ENCODE results near the gene MAP1A. TPM values are rescaled to one million over a fixed set of nuclear protein-coding genes. Genes with fewer than 3 reads are reported as not detected.

The MAP1A gene
- total RNA-seq, 1 donor from 2014 or later = 4.0 TPM

DNA sequence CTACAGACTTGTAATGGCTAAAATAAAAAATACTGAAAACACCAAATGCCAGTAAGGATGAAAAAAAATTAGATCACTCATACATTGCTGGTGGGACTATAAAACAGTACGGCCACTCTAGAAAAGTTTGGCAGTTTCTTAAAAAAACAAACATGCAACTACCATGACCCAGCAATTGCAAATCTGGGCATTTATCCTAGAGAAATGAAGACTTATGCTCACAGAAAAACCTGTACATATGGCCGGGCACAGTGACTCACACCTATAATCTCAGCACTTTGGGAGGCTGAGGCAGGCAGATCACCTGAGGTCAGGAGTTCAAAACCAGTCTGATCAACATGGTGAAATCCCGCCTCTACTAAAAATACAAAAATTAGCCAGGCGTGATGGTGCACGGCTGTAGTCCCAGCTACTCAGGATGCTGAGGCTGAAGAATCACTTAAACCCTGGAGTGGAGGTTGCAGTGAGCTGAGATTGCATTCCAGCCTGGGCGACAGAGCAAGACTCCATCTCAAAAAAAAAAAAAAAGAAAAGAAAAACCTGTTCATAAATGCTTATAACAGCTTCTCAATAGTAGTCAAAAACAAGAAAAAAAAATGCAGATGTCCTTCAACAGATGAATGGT is 30.0 kb upstream of the MAP1A start:
- Histone ChIP-seq H3K27me3 (no peaks in the 10 kb centered on the region), H3K9me3 (ENCODE audit: low read depth) (no peaks in the 10 kb centered on the region), H3K4me2 (no peak overlapping the region), H3K27ac (no peak overlapping the region), H3K4me1 (peaks cover 6% of the 10 kb centered on the region), H3K79me2 (ENCODE audit: low read depth) (peaks cover 65% of the 10 kb centered on the region), H3K9ac (no peak overlapping the region), H3K4me3 (no peak overlapping the region), H3K36me3 (no peaks in the 10 kb centered on the region), H2AFZ (replicated peaks) (no peak overlapping the region), H4K20me1 (ENCODE audit: low read depth) (no peaks in the 10 kb centered on the region), H3F3A (ENCODE audit: low read depth) (peaks cover 7% of the 10 kb centered on the region)
- no peak for DNase-seq (ENCODE audit: low spot score)
- Mint-ChIP-seq H3K27ac (no peak overlapping the region), H3K27me3 (ENCODE audit: insufficient read depth, low read depth) (no peaks in the 10 kb centered on the region), H3K4me1 (peaks cover 16% of the 10 kb centered on the region), H3K4me3 (no peak overlapping the region), H3K36me3 (peaks cover 46% of the 10 kb centered on the region), H3K9me3 (no peaks in the 10 kb centered on the region)
- TF ChIP-seq EZH2 (IDR thresholded peaks at IDR 0.05) (no peak), EZH2phosphoT487 (IDR thresholded peaks at IDR 0.05) (no peak)
- TF ChIP-seq, protein P1, sequence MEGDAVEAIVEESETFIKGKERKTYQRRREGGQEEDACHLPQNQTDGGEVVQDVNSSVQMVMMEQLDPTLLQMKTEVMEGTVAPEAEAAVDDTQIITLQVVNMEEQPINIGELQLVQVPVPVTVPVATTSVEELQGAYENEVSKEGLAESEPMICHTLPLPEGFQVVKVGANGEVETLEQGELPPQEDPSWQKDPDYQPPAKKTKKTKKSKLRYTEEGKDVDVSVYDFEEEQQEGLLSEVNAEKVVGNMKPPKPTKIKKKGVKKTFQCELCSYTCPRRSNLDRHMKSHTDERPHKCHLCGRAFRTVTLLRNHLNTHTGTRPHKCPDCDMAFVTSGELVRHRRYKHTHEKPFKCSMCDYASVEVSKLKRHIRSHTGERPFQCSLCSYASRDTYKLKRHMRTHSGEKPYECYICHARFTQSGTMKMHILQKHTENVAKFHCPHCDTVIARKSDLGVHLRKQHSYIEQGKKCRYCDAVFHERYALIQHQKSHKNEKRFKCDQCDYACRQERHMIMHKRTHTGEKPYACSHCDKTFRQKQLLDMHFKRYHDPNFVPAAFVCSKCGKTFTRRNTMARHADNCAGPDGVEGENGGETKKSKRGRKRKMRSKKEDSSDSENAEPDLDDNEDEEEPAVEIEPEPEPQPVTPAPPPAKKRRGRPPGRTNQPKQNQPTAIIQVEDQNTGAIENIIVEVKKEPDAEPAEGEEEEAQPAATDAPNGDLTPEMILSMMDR (IDR thresholded peaks at IDR 0.05) = no peak

DNA sequence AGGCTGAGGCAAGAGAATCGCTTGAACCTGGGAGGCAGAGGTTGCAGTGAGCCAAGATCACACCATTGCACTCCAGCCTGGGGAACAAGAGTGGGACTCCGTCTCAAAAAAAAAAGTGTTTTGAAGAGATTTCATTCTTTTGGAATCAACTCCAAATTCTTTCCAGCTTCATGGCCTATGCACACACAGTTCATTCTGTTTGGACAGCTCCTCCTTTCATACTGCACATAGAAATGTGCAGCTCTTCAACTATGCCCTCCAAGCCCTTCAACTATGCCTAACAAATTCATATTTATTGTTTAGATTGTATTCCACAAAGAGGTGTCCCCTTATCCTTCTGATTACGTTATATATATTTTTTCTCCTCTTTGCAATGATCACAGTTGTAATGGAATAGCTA is 28.6 kb upstream of the MAP1A start:
- Histone ChIP-seq H2AFZ (replicated peaks) (no peak overlapping the region), H3K9me3 (ENCODE audit: low read depth) (no peaks in the 10 kb centered on the region), H3K4me3 (no peak overlapping the region), H3K36me3 (no peaks in the 10 kb centered on the region), H3K4me2 (no peak overlapping the region), H3F3A (ENCODE audit: low read depth) (peaks cover 18% of the 10 kb centered on the region), H3K27ac (no peak overlapping the region), H3K27me3 (no peaks in the 10 kb centered on the region), H3K79me2 (ENCODE audit: low read depth) (peaks cover 61% of the 10 kb centered on the region), H3K9ac (no peak overlapping the region), H4K20me1 (ENCODE audit: low read depth) (no peaks in the 10 kb centered on the region), H3K4me1 (peaks cover 6% of the 10 kb centered on the region)
- Mint-ChIP-seq H3K27ac (no peak overlapping the region), H3K9me3 (no peaks in the 10 kb centered on the region), H3K36me3 (peaks cover 38% of the 10 kb centered on the region), H3K4me3 (no peak overlapping the region), H3K27me3 (ENCODE audit: insufficient read depth, low read depth) (peaks cover 6% of the 10 kb centered on the region), H3K4me1 (peaks cover 26% of the 10 kb centered on the region)
- TF ChIP-seq EZH2phosphoT487 (IDR thresholded peaks at IDR 0.05) = no peak
- no peak for DNase-seq (ENCODE audit: low spot score)

DNA sequence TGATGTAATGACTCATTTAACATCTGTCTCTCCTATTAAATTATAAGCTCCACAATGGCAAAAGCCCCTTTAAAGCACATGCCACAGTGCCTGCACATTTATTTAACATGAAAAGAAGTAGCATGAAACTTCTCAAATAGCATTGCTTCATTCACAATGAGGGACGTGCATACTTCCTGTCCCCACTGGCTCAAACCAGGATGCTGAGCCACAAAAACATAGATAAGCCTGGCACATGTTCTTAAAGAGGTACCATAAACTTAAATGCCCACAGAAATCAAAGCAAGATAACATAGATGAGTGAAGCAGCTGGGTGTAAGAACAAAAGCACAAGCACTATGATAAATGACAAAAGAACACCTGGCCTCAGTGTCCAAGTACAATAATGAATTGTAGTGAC is 28.2 kb upstream of the MAP1A start:
- peaks cover 34% of the 10 kb centered on the region for H3K36me3 Mint-ChIP-seq
- no peak overlapping the region for H3K27ac ChIP-seq
- TF ChIP-seq EZH2 (IDR thresholded peaks at IDR 0.05) (no peak), EZH2phosphoT487 (IDR thresholded peaks at IDR 0.05) (no peak)
- TF ChIP-seq, protein P1 (IDR thresholded peaks at IDR 0.05) = no peak

DNA sequence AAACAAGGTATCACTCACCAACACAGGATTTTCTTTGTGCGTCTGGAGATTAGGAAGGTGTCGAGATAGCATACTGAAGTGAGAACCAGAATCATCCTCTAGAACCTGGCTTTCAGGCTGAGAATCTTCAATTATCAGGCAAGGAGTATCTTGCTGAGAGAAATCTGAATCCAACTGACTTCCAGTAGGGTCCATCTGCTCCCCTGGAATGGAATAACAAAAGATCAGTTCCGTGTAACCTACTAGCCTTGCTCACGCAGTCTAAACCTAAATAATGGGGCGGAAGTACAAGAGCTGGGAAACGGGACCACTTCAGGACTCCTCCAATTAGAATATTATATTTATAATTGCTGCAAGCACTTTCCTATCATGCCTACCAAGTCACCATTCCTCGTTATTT is 25.1 kb upstream of the MAP1A start:
- DNase-seq (ENCODE audit: low spot score) = peak; percentile 16
- peak overlapping the region; percentile 98 for H3K27ac Mint-ChIP-seq
- peak overlapping the region; percentile 94 for H2AFZ ChIP-seq (replicated peaks)
- peaks cover 6% of the 10 kb centered on the region for H3K4me1 ChIP-seq
- TF ChIP-seq EZH2phosphoT487 (IDR thresholded peaks at IDR 0.05) (no peak), EZH2 (IDR thresholded peaks at IDR 0.05) (no peak)
- TF ChIP-seq, protein P1 (IDR thresholded peaks at IDR 0.05) = no peak
- H3K4me3 Mint-ChIP-seq = peak overlapping the region; percentile 98
- no peaks in the 10 kb centered on the region for H3K9me3 Mint-ChIP-seq
- peaks cover 6% of the 10 kb centered on the region for H3K27me3 Mint-ChIP-seq (ENCODE audit: insufficient read depth, low read depth)
- H3K79me2 ChIP-seq (ENCODE audit: low read depth) = peaks cover 46% of the 10 kb centered on the region
- H3K4me3 ChIP-seq = peak overlapping the region; percentile 85
- peaks cover 18% of the 10 kb centered on the region for H3F3A ChIP-seq (ENCODE audit: low read depth)
- no peaks in the 10 kb centered on the region for H3K36me3 ChIP-seq
- no peaks in the 10 kb centered on the region for H3K27me3 ChIP-seq
- no peaks in the 10 kb centered on the region for H4K20me1 ChIP-seq (ENCODE audit: low read depth)
- no peaks in the 10 kb centered on the region for H3K9me3 ChIP-seq (ENCODE audit: low read depth)
- peak overlapping the region; percentile 36 for H3K9ac ChIP-seq
- H3K36me3 Mint-ChIP-seq = peaks cover 24% of the 10 kb centered on the region
- peak overlapping the region; percentile 78 for H3K27ac ChIP-seq
- peaks cover 33% of the 10 kb centered on the region for H3K4me1 Mint-ChIP-seq
- H3K4me2 ChIP-seq = peak overlapping the region; percentile 78

More for the DNA sequence above, 28.2 kb upstream of the MAP1A start:
- no peak overlapping the region for H2AFZ ChIP-seq (replicated peaks)
- Mint-ChIP-seq H3K4me1 (peaks cover 30% of the 10 kb centered on the region), H3K9me3 (no peaks in the 10 kb centered on the region), H3K27ac (no peak overlapping the region), H3K27me3 (ENCODE audit: insufficient read depth, low read depth) (peaks cover 6% of the 10 kb centered on the region), H3K4me3 (no peak overlapping the region)
- H3F3A ChIP-seq (ENCODE audit: low read depth) = peaks cover 18% of the 10 kb centered on the region
- H4K20me1 ChIP-seq (ENCODE audit: low read depth) = no peaks in the 10 kb centered on the region
- no peaks in the 10 kb centered on the region for H3K27me3 ChIP-seq
- H3K4me1 ChIP-seq = peaks cover 6% of the 10 kb centered on the region
- DNase-seq (ENCODE audit: low spot score) = no peak
- H3K4me3 ChIP-seq = no peak overlapping the region
- no peak overlapping the region for H3K4me2 ChIP-seq
- no peaks in the 10 kb centered on the region for H3K9me3 ChIP-seq (ENCODE audit: low read depth)
- no peaks in the 10 kb centered on the region for H3K36me3 ChIP-seq
- peaks cover 60% of the 10 kb centered on the region for H3K79me2 ChIP-seq (ENCODE audit: low read depth)
- no peak overlapping the region for H3K9ac ChIP-seq

Measured in neural progenitor cell (in vitro differentiated cells).